Left renal cortex interstitium (tissue), 4 donors: ENCODE data around the gene OR10H3. TPM values are rescaled to one million over a fixed set of nuclear protein-coding genes. Genes with fewer than 3 reads are reported as not detected.
"Not testable (repeated sequence)": the region's sequence is repeated elsewhere in the genome, so short reads cannot be mapped to it uniquely, and the experiment has no call there.

Source experiments
- DNase-seq, 4 donors: peaks; one replicate each; pipeline ENCODE4 v3.0.0-alpha.2; 2013; ENCODE audit warnings: low read depth in 4 of 4, low spot score in 2 of 4, missing footprints in 1 of 4
- polyA plus RNA-seq, 4 donors: library from polyadenylated mRNA; unstranded; fragments of 120-200 nt; gene quantifications; one replicate each; pipeline ENCODE4 v1.2.1, GENCODE V29; 2013; ENCODE audit not compliant: insufficient read length in 4 of 4

OR10H3 gene
- polyA plus RNA-seq, 4 donors, result not detected

GRCh38 chr19:15776991-15777970 lies 39.5 kb downstream of the OR10H3 start:
- DNase-seq, result no peak

GRCh38 chr19:15779756-15780476 lies 42.1 kb downstream of the OR10H3 start:
- no peak for DNase-seq

GRCh38 chr19:15780610-15781418 lies 43.0 kb downstream of the OR10H3 start:
- DNase-seq, result no peak

GRCh38 chr19:15781661-15782060 lies 43.9 kb downstream of the OR10H3 start:
- DNase-seq, result no peak

GRCh38 chr19:15782211-15782610 lies 44.4 kb downstream of the OR10H3 start:
- no peak for DNase-seq

GRCh38 chr19:15782896-15783295 lies 45.1 kb downstream of the OR10H3 start:
- DNase-seq, result not testable (repeated sequence)

- DNase-seq, result no peak
These were observed 49.9 kb downstream of the OR10H3 start, which contains the start of gene OR10H5 for GRCh38 chr19:15787611-15788155. Gene OR10H5 (plus strand): TSS chr19:15787661. CDS start chr19:15794049, 6,388 bp downstream.

- no peak for DNase-seq
These were observed 50.9 kb downstream of the OR10H3 start for GRCh38 chr19:15788594-15789270.

GRCh38 chr19:15790096-15790495 lies 52.3 kb downstream of the OR10H3 start:
- DNase-seq, result no peak

Other genes with a start within 250 kb of the OR10H3 start
- gene CYP4F22, start 229.5 kb upstream of the OR10H3 start, polyA plus RNA-seq, result under 1 TPM; 0.16 to 0.62 (median 0.24) TPM
- gene CYP4F8, start 122.8 kb upstream of the OR10H3 start, polyA plus RNA-seq, result under 1 TPM in 1 of 4 donors, not detected in 3; 0.08 TPM
- 1 to 10 TPM in 1 of 4 donors, under 1 TPM in 3; 0.16 to 1.3 (median 0.54) TPM for gene CYP4F3, start 97.1 kb upstream of the OR10H3 start, polyA plus RNA-seq
- gene CYP4F12, start 64.9 kb upstream of the OR10H3 start, polyA plus RNA-seq, result 1 to 10 TPM in 1 of 4 donors, under 1 TPM in 3; 0.41 to 2.0 (median 0.67) TPM
- gene OR10H2, start 10.0 kb upstream of the OR10H3 start, polyA plus RNA-seq, result not detected
- gene OR10H5, start 49.7 kb downstream of the OR10H3 start, polyA plus RNA-seq, result under 1 TPM; 0.03 to 0.13 (median 0.08) TPM
- under 1 TPM in 3 of 4 donors, not detected in 1; 0.04 to 0.11 (median 0.05) TPM for gene OR10H1, start 77.7 kb downstream of the OR10H3 start, polyA plus RNA-seq
- under 1 TPM; 0.13 to 0.42 (median 0.30) TPM for gene CYP4F2, start 160.1 kb downstream of the OR10H3 start, polyA plus RNA-seq
- gene CYP4F11, start 196.5 kb downstream of the OR10H3 start, polyA plus RNA-seq, result 1 to 10 TPM in 1 of 4 donors, under 1 TPM in 2, not detected in 1; 0.05 to 1.3 (median 0.64) TPM
- gene OR10H4, start 211.0 kb downstream of the OR10H3 start, polyA plus RNA-seq, result not detected